ENCODE results near the gene MRPL28.
"Not testable (repeated sequence)": the region's sequence is repeated elsewhere in the genome, so short reads cannot be mapped to it uniquely, and the experiment has no call there.

MRPL28 gene

GRCh38 chr16:337437-337836 lies 32.9 kb downstream of the MRPL28 start:
- no peak for DNase-seq

- no peak for DNase-seq
Measured at GRCh38 chr16:336269-336668, 34.1 kb downstream of the MRPL28 start.

DNA sequence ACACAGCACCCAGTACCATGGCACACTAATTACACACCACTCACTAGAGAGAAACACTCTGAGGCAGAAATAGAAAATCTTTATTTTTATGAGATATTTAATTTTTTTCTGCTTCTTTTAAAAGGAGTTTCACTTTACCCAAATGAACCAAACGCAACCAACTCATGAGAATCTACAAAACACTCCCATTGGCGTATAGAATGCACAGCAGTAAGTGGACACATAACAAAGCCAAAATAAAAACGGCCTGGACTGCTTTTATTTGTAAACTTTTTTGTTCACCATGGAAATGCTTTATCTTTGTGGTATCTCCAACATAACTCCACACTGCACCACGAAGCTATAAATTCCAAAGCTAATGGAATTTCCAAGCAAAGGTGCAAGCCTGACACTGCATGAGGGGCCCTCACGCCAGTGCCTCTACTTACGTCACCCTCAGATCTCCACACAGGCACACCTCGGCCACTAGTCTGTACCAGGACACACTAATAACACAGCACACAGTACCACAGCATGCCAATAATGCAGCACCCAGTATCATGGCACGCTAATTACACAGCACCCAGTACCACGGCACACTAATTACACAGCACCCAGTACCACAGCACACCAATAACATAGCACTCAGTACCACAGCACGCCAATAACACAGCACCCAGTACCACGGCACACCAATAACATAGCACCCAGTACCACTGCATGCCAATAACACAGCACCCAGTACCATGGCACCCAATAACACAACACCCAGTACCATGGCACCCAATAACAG lies 35.3 kb downstream of the MRPL28 start:
- not testable (repeated sequence) for DNase-seq

- DNase-seq, result not testable (repeated sequence)
Measured at GRCh38 chr16:334164-334832, 36.0 kb downstream of the MRPL28 start.

DNA sequence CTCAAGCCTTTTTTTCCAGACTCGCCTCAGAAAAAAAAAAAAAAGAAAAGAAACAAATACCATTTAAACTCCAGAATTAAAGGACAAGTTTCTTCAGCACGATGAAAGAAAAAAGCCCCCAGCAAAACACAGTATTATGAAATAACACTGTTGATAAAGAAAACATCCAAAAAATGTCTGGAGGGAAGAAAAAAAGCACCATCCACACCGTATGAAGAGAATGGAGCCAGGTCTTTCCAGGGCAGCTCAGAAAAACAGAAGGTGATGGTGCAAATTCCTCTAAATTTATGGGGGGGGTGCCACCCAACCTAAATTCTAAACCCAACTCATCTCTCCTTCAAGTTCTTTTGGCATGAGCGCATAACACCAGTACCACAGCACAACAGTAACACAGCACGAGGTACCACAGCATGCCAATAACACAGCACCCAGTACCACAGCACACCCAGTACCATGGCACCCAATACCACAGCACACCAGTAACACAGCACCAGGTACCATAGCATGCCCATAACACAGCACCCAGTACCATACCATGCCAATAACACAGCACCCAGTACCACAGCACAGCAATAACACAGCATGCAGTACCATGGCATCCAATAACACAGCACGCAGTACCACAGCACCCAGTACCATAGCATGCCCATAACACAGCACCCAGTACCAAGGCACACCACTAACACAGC lies 36.8 kb downstream of the MRPL28 start:
- no peak for DNase-seq

DNA sequence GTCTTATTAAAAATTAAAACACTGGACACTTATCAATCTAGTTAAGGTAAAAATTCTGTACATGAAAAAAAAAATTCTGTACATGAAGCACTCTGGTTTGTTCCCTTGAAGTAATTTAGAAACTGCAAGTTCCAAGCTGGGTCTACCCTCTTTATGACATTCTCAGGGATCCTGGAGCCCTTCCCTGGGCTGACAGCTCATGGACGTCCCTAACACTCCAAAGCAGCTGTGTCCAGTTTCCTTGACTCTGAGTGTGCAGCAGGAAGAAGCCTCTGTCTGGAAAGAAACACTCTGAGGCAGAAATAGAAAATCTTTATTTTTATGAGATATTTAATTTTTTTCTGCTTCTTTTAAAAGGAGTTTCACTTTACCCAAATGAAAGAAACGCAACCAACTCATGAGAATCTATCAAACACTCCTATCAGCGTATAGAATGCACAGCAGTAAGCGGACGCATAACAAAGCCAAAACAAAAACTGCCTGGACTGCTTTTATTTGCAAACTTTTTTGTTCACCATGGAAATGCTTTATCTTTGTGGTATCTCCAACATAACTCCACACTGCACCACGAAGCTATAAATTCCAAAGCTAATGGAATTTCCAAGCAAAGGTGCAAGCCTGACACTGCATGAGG lies 39.0 kb downstream of the MRPL28 start:
- DNase-seq, result not testable (repeated sequence)

DNA sequence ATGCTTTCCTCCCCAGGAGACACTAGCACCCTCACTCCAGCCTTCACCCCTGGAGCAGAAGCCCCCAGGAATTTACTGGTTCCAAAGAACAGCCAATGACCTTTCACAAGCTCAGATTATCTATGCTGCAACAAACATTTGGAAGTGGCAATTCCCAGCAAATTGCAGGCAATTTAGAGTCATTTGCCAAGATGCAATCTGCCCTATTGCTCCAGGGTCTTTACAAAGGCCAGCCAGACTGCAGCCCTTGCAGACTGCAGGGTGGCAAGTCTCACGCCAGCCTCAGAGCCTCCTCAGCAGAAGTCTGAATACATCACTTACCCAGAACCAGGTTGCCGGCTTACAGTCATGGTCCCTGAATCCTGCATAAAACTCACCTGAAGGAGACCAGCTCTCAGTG lies 39.6 kb downstream of the MRPL28 start:
- DNase-seq, result no peak

- no peak for DNase-seq
Measured at GRCh38 chr16:325375-326145, 44.8 kb downstream of the MRPL28 start.

- no peak for DNase-seq
Measured at GRCh38 chr16:324451-325334, 45.6 kb downstream of the MRPL28 start.

- DNase-seq, result no peak
Measured at GRCh38 chr16:324201-324450, 46.2 kb downstream of the MRPL28 start.

- DNase-seq, result no peak
Measured at GRCh38 chr16:322476-323143, 47.7 kb downstream of the MRPL28 start.

DNA sequence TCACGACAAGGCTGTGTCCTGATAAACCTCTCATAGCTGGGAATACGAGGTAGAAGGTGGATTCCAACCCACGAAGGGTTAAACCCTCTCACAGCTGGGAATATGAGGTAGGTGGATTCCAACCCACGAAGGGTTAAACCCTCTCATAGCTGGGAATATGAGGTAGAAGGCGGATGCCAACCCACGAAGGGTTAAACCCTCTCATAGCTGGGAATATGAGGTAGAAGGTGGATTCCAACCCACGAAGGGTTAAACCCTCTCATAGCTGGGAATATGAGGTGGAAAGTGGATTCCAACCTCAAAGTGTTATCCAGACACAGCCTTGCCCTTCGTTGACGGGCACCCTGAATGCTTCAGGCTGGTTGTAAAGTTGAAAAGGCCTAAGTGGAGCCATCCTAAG lies 48.8 kb downstream of the MRPL28 start:
- DNase-seq, result no peak

DNA sequence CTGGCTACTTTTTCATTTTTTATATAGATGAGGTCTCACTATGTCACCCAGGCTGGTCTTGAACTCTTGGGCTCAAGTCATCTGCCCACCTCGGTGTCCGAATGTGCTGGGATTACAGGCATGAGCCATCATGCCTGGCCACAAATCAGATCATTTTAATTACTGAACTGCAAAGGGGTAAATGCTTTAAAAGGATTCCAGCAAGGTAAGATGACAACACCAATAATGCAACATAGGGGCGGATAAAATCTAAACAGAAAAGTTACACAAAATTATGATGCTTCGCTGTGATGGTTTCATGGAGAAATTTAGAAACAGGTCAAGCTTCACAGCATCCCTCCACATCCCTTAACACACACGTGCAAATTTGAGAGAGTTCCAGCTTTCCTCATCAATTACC lies 50.1 kb downstream of the MRPL28 start:
- no peak for DNase-seq

GRCh38 chr16:318628-319027 lies 51.7 kb downstream of the MRPL28 start:
- DNase-seq, result no peak

DNA sequence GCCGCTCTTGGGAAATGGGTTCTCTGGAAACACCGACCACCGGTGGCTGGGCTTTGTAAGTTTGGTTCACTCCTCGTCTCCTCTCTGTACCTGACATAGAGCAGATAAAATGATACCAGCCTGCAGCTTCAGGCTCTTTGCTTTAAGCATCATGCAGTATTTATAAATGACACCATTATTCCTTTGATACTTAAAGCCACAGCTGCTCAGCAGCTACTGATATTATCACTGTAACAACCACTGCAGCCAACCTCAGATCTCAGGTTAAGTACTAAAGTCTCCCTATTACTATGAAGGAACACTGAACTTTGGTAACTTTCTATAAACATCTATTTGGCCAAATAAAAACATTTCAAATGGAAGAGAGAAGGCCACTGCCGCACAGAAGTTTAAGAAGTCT lies 52.8 kb downstream of the MRPL28 start:
- DNase-seq, result no peak
